ENCODE data around the gene SMIM45.
"Not testable (repeated sequence)": the region's sequence is repeated elsewhere in the genome, so short reads cannot be mapped to it uniquely, and the experiment has no call there.

Gene SMIM45

GRCh38 chr22:41943661-41944209 lies 8.2 kb upstream of the SMIM45 start:
- Histone ChIP-seq H3K4me1 (ENCODE audit: insufficient read depth, low read length) (peaks cover 46% of the 10 kb centered on the region), H3K27me3 (ENCODE audit: insufficient read depth, low read length, poor library complexity, severe bottlenecking) (no peaks in the 10 kb centered on the region), H3K9me3 (ENCODE audit: low read length) (no peaks in the 10 kb centered on the region), H3K36me3 (ENCODE audit: insufficient read depth, low read length) (no peaks in the 10 kb centered on the region), H3K4me3 (ENCODE audit: low read length) (no peak overlapping the region), H3K27ac (ENCODE audit: low read depth, low read length) (no peak overlapping the region)
- CTCF ChIA-PET = interaction anchor here (0.7 to 6.8 kb wide), 6 partner anchors 18 to 245 kb away, joined by 3 to 91 read pairs (median 4); partner anchors contain the start of gene MEI1
- H3K4me3 Mint-ChIP-seq = peak overlapping the region in 3 of 7 donors; percentile 6 to 30 (median 25)
- peak overlapping the region in 3 of 8 donors; percentile 33 to 80 (median 35) for H3K27ac Mint-ChIP-seq
- H3K27me3 Mint-ChIP-seq = peaks cover 0 to 4% of the 10 kb centered on the region in 2 donors
- DNase-seq = no peak
- peaks cover 38 to 48% (median 39%) of the 10 kb centered on the region in 3 donors for H3K4me1 Mint-ChIP-seq
- POLR2A ChIA-PET = interaction anchor here (0.7 to 1.6 kb wide), 2 partner anchors 18 to 143 kb away, joined by 4 to 6 read pairs; partner anchors contain the start of gene CCDC134
- H3K9me3 Mint-ChIP-seq = peaks cover 0 to 2% (median 0%) of the 10 kb centered on the region in 5 donors
- H3K36me3 Mint-ChIP-seq = peaks cover 0 to 6% (median 0%) of the 10 kb centered on the region in 3 donors

GRCh38 chr22:41946629-41947423 lies 5.1 kb upstream of the SMIM45 start, which contains the start of gene CENPM:
Gene CENPM, minus strand, starts transcription at chr22:41947152. Its CDS starts 76 bp downstream, at chr22:41947076.
- Histone ChIP-seq H3K9me3 (ENCODE audit: low read length) (no peaks in the 10 kb centered on the region), H3K27me3 (ENCODE audit: insufficient read depth, low read length, poor library complexity, severe bottlenecking) (no peaks in the 10 kb centered on the region), H3K4me3 (ENCODE audit: low read length) (peak within 1 kb of the TSS; percentile 89), H3K36me3 (ENCODE audit: insufficient read depth, low read length) (no peaks in the 10 kb centered on the region), H3K4me1 (ENCODE audit: insufficient read depth, low read length) (peaks cover 18% of the 10 kb centered on the region), H3K27ac (ENCODE audit: low read depth, low read length) (peak within 1 kb of the TSS; percentile 76)
- peak within 1 kb of the TSS; percentile 32 to 92 (median 74) for H3K27ac Mint-ChIP-seq
- H3K4me1 Mint-ChIP-seq = peaks cover 8 to 17% (median 10%) of the 10 kb centered on the region in 3 donors
- POLR2A ChIA-PET = interaction anchor here (0.5 to 1.6 kb wide), 7 partner anchors 20 to 280 kb away, joined by 3 to 9 read pairs (median 5); partner anchors contain the start of genes CCDC134, SMDT1, SREBF2 and TNFRSF13C
- no peaks in the 10 kb centered on the region for H3K27me3 Mint-ChIP-seq
- no peaks in the 10 kb centered on the region for H3K9me3 Mint-ChIP-seq
- peak; percentile 79 to 87 (median 81) for DNase-seq
- H3K4me3 Mint-ChIP-seq = peak within 1 kb of the TSS; percentile 89 to 97 (median 94)
- H3K36me3 Mint-ChIP-seq = peaks cover 0 to 2% (median 0%) of the 10 kb centered on the region in 3 donors
- CTCF ChIA-PET = interaction anchor here (0.7 to 2.1 kb wide), 10 partner anchors 10 to 280 kb away, joined by 3 to 11 read pairs (median 4); partner anchors contain the start of gene SREBF2

- Mint-ChIP-seq H3K4me3 (peak overlapping the region in 6 of 7 donors; percentile 89 to 97 (median 94)), H3K27ac (peak overlapping the region in 3 of 8 donors; percentile 56 to 80 (median 68)), H3K27me3 (no peaks in the 10 kb centered on the region), H3K9me3 (no peaks in the 10 kb centered on the region), H3K36me3 (peaks cover 0 to 2% (median 0%) of the 10 kb centered on the region in 3 donors), H3K4me1 (peaks cover 8 to 16% (median 10%) of the 10 kb centered on the region in 3 donors)
- H3K27me3 ChIP-seq (ENCODE audit: insufficient read depth, low read length, poor library complexity, severe bottlenecking) = no peaks in the 10 kb centered on the region
- peak overlapping the region; percentile 89 for H3K4me3 ChIP-seq (ENCODE audit: low read length)
- no peak for DNase-seq
- POLR2A ChIA-PET = interaction anchor here (0.5 to 1.6 kb wide), 7 partner anchors 21 to 281 kb away, joined by 3 to 9 read pairs (median 5); partner anchors contain the start of genes CCDC134, SMDT1, TNFRSF13C and WBP2NL
- peaks cover 18% of the 10 kb centered on the region for H3K4me1 ChIP-seq (ENCODE audit: insufficient read depth, low read length)
- no peaks in the 10 kb centered on the region for H3K9me3 ChIP-seq (ENCODE audit: low read length)
- CTCF ChIA-PET = interaction anchor here (0.7 to 2.1 kb wide), 8 partner anchors 9 to 281 kb away, joined by 3 to 11 read pairs (median 4); no protein-coding TSS in a partner anchor
- H3K27ac ChIP-seq (ENCODE audit: low read depth, low read length) = peak overlapping the region; percentile 8
- H3K36me3 ChIP-seq (ENCODE audit: insufficient read depth, low read length) = no peaks in the 10 kb centered on the region
Measured at GRCh38 chr22:41947424-41948080, 4.4 kb upstream of the SMIM45 start.

- H3K27me3 Mint-ChIP-seq = no peaks in the 10 kb centered on the region
- no peak overlapping the region for H3K27ac Mint-ChIP-seq
- peaks cover 0 to 2% (median 0%) of the 10 kb centered on the region in 3 donors for H3K36me3 Mint-ChIP-seq
- Histone ChIP-seq H3K27ac (ENCODE audit: low read depth, low read length) (no peak overlapping the region), H3K27me3 (ENCODE audit: insufficient read depth, low read length, poor library complexity, severe bottlenecking) (no peaks in the 10 kb centered on the region), H3K36me3 (ENCODE audit: insufficient read depth, low read length) (no peaks in the 10 kb centered on the region), H3K4me3 (ENCODE audit: low read length) (no peak overlapping the region), H3K9me3 (ENCODE audit: low read length) (no peaks in the 10 kb centered on the region), H3K4me1 (ENCODE audit: insufficient read depth, low read length) (peaks cover 18% of the 10 kb centered on the region)
- POLR2A ChIA-PET = interaction anchor here (0.7 kb wide), 1 partner anchor 116 kb away, joined by 9 read pairs; no protein-coding TSS in a partner anchor
- H3K4me1 Mint-ChIP-seq = peaks cover 8 to 16% (median 10%) of the 10 kb centered on the region in 3 donors
- no peak for DNase-seq
- CTCF ChIA-PET = interaction anchor here (0.7 to 2.9 kb wide), 4 partner anchors 8 to 202 kb away, joined by 3 to 10 read pairs (median 4); no protein-coding TSS in a partner anchor
- H3K4me3 Mint-ChIP-seq = peak overlapping the region in 1 of 7 donors; percentile 25
- H3K9me3 Mint-ChIP-seq = no peaks in the 10 kb centered on the region
Measured at GRCh38 chr22:41948142-41948541, 3.8 kb upstream of the SMIM45 start.

- peaks cover 18% of the 10 kb centered on the region for H3K4me1 ChIP-seq (ENCODE audit: insufficient read depth, low read length)
- H3K27ac Mint-ChIP-seq; POLR2A ChIA-PET; H3K36me3 Mint-ChIP-seq; H3K36me3 ChIP-seq (ENCODE audit: insufficient read depth, low read length); H3K9me3 ChIP-seq (ENCODE audit: low read length); DNase-seq; H3K27ac ChIP-seq (ENCODE audit: low read depth, low read length); H3K4me3 ChIP-seq (ENCODE audit: low read length); H3K9me3 Mint-ChIP-seq; H3K27me3 Mint-ChIP-seq; H3K27me3 ChIP-seq (ENCODE audit: insufficient read depth, low read length, poor library complexity, severe bottlenecking): not testable (repeated sequence)
- H3K4me3 Mint-ChIP-seq = peak overlapping the region in 1 of 7 donors; percentile 19
- peaks cover 8 to 16% (median 10%) of the 10 kb centered on the region in 3 donors for H3K4me1 Mint-ChIP-seq
- CTCF ChIA-PET = interaction anchor here (1.6 to 2.9 kb wide), 2 partner anchors 8 to 203 kb away, joined by 5 to 10 read pairs; no protein-coding TSS in a partner anchor
Measured at GRCh38 chr22:41948928-41949296, 3.0 kb upstream of the SMIM45 start.

GRCh38 chr22:41949297-41949965 lies 2.5 kb upstream of the SMIM45 start:
- Histone ChIP-seq H3K36me3 (ENCODE audit: insufficient read depth, low read length) (no peaks in the 10 kb centered on the region), H3K9me3 (ENCODE audit: low read length) (no peaks in the 10 kb centered on the region), H3K27ac (ENCODE audit: low read depth, low read length) (no peak overlapping the region), H3K4me3 (ENCODE audit: low read length) (no peak overlapping the region), H3K27me3 (ENCODE audit: insufficient read depth, low read length, poor library complexity, severe bottlenecking) (no peaks in the 10 kb centered on the region), H3K4me1 (ENCODE audit: insufficient read depth, low read length) (peaks cover 18% of the 10 kb centered on the region)
- no peaks in the 10 kb centered on the region for H3K27me3 Mint-ChIP-seq
- CTCF ChIA-PET = interaction anchor here (0.7 to 2.9 kb wide), 4 partner anchors 9 to 647 kb away, joined by 3 to 10 read pairs (median 4); no protein-coding TSS in a partner anchor
- no peaks in the 10 kb centered on the region for H3K9me3 Mint-ChIP-seq
- peak overlapping the region in 1 of 7 donors; percentile 19 for H3K4me3 Mint-ChIP-seq
- peaks cover 0 to 2% (median 0%) of the 10 kb centered on the region in 3 donors for H3K36me3 Mint-ChIP-seq
- POLR2A ChIA-PET = no interaction called here
- no peak overlapping the region for H3K27ac Mint-ChIP-seq
- DNase-seq = no peak
- H3K4me1 Mint-ChIP-seq = peaks cover 8 to 16% (median 10%) of the 10 kb centered on the region in 3 donors

- Mint-ChIP-seq H3K27me3 (no peaks in the 10 kb centered on the region), H3K4me1 (peaks cover 4 to 5% (median 4%) of the 10 kb centered on the region in 3 donors), H3K27ac (no peak overlapping the region), H3K36me3 (no peaks in the 10 kb centered on the region), H3K4me3 (no peak overlapping the region), H3K9me3 (no peaks in the 10 kb centered on the region)
- CTCF ChIA-PET = no interaction called here
- DNase-seq = no peak
- Histone ChIP-seq H3K27ac (ENCODE audit: low read depth, low read length) (no peak overlapping the region), H3K4me1 (ENCODE audit: insufficient read depth, low read length) (peaks cover under 1% of the 10 kb centered on the region), H3K36me3 (ENCODE audit: insufficient read depth, low read length) (no peaks in the 10 kb centered on the region), H3K4me3 (ENCODE audit: low read length) (no peak overlapping the region), H3K9me3 (ENCODE audit: low read length) (no peaks in the 10 kb centered on the region), H3K27me3 (ENCODE audit: insufficient read depth, low read length, poor library complexity, severe bottlenecking) (no peaks in the 10 kb centered on the region)
- POLR2A ChIA-PET = interaction anchor here (1.3 kb wide), 1 partner anchor 12 kb away, joined by 3 read pairs; no protein-coding TSS in a partner anchor
Measured at GRCh38 chr22:41952713-41953112, 763 bp downstream of the SMIM45 start.
